MM.1S (cell line): ENCODE data around the gene CACNA1C.

Experiments used
- DNase-seq: peaks from one replicate; pipeline ENCODE4 v3.0.0-alpha.2; 2015
- H2AFZ ChIP-seq: fragments of 300-600 bp; sonication (generic); 2 replicates; pipeline ENCODE4 v1.6.0; 2016; ENCODE audit warnings: antibody characterized with exemption, low read length
- H3F3A ChIP-seq: fragments of 300-600 bp; sonication (generic); 2 replicates; pipeline ENCODE4 v1.6.1; 2016; ENCODE audit warnings: mild to moderate bottlenecking, antibody characterized with exemption, low read length, moderate library complexity, mixed read lengths; ENCODE audit not compliant: insufficient read depth
- H3K27ac ChIP-seq: fragments of 300-600 bp; sonication (generic); 2 replicates; pipeline ENCODE4 v1.5.1; 2016; ENCODE audit warnings: mild to moderate bottlenecking, low read length
- H3K27me3 ChIP-seq: fragments of 300-600 bp; sonication (generic); replicated peaks from 2 replicates; pipeline ENCODE4 v1.6.0; 2016; ENCODE audit warnings: low read length; ENCODE audit not compliant: insufficient read depth
- H3K36me3 ChIP-seq: fragments of 300-600 bp; sonication (generic); replicated peaks from 2 replicates; pipeline ENCODE4 v1.6.1; 2016; ENCODE audit warnings: mild to moderate bottlenecking, low read length, mixed read lengths; ENCODE audit not compliant: insufficient read depth
- H3K4me1 ChIP-seq: fragments of 300-600 bp; sonication (generic); 2 replicates; pipeline ENCODE4 v1.6.1; 2016; ENCODE audit warnings: low read length, mixed read lengths
- H3K4me2 ChIP-seq: fragments of 300-600 bp; sonication (generic); 2 replicates; pipeline ENCODE4 v1.6.0; 2016; ENCODE audit warnings: low read depth, low read length
- H3K4me3 ChIP-seq: fragments of 300-600 bp; sonication (generic); 2 replicates; pipeline ENCODE4 v1.5.1; 2016; ENCODE audit warnings: low read length, mixed read lengths
- H3K79me2 ChIP-seq: fragments of 300-600 bp; sonication (generic); 2 replicates; pipeline ENCODE4 v1.6.1; 2016; ENCODE audit warnings: mixed run types, low read length, mixed read lengths
- H3K9ac ChIP-seq: fragments of 300-600 bp; sonication (generic); 2 replicates; pipeline ENCODE4 v1.6.1; 2016; ENCODE audit warnings: low read length, mixed read lengths
- H3K9me2 ChIP-seq: fragments of 300-600 bp; sonication (generic); replicated peaks from 2 replicates; pipeline ENCODE4 v1.6.1; 2016; ENCODE audit warnings: mild to moderate bottlenecking, low read length, mixed read lengths; ENCODE audit not compliant: insufficient read depth
- H3K9me3 ChIP-seq: fragments of 300-600 bp; sonication (generic); replicated peaks from 2 replicates; pipeline ENCODE4 v1.6.1; 2016; ENCODE audit warnings: mild to moderate bottlenecking, low read length, mixed read lengths; ENCODE audit not compliant: insufficient read depth
- H4K20me1 ChIP-seq: fragments of 300-600 bp; sonication (generic); 2 replicates; pipeline ENCODE4 v1.6.1; 2016; ENCODE audit warnings: mild to moderate bottlenecking, low read length, moderate library complexity, mixed read lengths; ENCODE audit not compliant: insufficient read depth
- EZH2 ChIP-seq: fragments of 300-600 bp; sonication (generic); optimal IDR thresholded peaks from 2 replicates; pipeline ENCODE3; 2017; ENCODE audit warnings: low read depth, mild to moderate bottlenecking, antibody characterized with exemption, low read length, mixed read lengths
- EZH2phosphoT487 ChIP-seq: fragments of 300-600 bp; sonication (generic); IDR thresholded peaks from 2 replicates; pipeline ENCODE4 v1.6.1; 2018; ENCODE audit warnings: antibody characterized with exemption, low read length
- TF ChIP-seq, protein P1 (sequence below): fragments of 300-600 bp; sonication (generic); IDR thresholded peaks from 2 replicates; pipeline ENCODE4 v1.5.1; 2016; ENCODE audit warnings: antibody characterized with exemption, low read length, mixed read lengths

CACNA1C gene

DNA sequence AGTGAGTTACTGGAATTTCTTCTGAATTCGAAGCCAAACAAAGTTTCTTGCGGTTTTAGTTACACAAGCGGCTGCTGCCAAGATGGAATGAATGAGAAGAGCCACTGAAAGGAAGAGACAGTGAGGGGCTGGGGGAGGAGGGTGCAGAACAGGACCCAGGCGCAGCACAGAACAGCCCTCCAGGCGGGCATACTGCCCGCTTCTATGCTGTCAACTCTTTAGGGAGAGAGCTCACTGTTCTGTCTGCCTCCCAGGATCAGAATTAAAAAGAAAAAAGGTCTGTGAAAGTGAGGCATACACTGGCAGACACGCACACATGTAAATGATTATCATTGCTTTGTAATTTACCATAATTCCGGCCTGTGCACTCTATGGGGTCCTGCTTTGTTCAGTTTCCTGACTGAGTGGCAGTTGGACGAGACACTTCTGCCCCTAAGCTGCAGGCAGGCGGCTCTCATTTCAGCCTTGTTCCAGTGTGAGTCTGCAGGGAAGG is 231.6 kb downstream of the CACNA1C start:
- no peaks in the 10 kb centered on the region for H3K36me3 ChIP-seq
- H3K9me3 ChIP-seq: no peaks in the 10 kb centered on the region
- H3K27ac ChIP-seq: no peak overlapping the region
- H3K9me2 ChIP-seq: no peaks in the 10 kb centered on the region
- H3K27me3 ChIP-seq: no peaks in the 10 kb centered on the region
- no peak for DNase-seq
- H3K79me2 ChIP-seq: no peaks in the 10 kb centered on the region
- no peaks in the 10 kb centered on the region for H3K4me1 ChIP-seq
- 0 out of 2 replicates have a peak overlapping the region, but pooled peaks have one; percentile 39 for H2AFZ ChIP-seq
- no peak overlapping the region for H3K4me2 ChIP-seq
- no peaks in the 10 kb centered on the region for H3F3A ChIP-seq
- TF ChIP-seq EZH2 (no peak), EZH2phosphoT487 (no peak)
- TF ChIP-seq, protein P1, sequence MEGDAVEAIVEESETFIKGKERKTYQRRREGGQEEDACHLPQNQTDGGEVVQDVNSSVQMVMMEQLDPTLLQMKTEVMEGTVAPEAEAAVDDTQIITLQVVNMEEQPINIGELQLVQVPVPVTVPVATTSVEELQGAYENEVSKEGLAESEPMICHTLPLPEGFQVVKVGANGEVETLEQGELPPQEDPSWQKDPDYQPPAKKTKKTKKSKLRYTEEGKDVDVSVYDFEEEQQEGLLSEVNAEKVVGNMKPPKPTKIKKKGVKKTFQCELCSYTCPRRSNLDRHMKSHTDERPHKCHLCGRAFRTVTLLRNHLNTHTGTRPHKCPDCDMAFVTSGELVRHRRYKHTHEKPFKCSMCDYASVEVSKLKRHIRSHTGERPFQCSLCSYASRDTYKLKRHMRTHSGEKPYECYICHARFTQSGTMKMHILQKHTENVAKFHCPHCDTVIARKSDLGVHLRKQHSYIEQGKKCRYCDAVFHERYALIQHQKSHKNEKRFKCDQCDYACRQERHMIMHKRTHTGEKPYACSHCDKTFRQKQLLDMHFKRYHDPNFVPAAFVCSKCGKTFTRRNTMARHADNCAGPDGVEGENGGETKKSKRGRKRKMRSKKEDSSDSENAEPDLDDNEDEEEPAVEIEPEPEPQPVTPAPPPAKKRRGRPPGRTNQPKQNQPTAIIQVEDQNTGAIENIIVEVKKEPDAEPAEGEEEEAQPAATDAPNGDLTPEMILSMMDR: no peak
- H3K4me3 ChIP-seq: no peak overlapping the region
- H3K9ac ChIP-seq: no peak overlapping the region
- H4K20me1 ChIP-seq: no peaks in the 10 kb centered on the region

DNA sequence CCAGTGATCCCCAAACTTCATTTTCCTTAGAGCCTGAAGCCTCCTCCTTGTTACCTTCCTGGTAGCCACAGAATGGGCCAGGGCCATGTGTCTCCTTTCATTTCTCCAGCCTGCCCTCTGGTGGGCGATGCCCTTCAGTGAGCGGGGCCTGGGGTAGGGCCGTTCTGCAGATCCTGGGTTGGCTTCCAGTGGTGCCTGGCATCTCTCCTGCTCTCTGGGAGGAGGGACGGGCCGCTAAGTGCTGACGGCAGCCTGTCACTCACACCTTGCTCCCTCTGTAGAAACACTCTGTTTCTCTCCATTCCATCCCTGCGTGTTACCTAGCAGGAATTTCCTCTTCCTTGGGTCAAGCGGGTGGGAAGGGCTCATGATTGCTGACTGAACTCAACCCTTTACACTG is 232.1 kb downstream of the CACNA1C start:
- H3K4me1 ChIP-seq: no peaks in the 10 kb centered on the region
- TF ChIP-seq, protein P1: peak; percentile 70
- TF ChIP-seq EZH2phosphoT487: no peak
- no peak for TF ChIP-seq EZH2
- H3K9ac ChIP-seq: no peak overlapping the region
- no peaks in the 10 kb centered on the region for H3K79me2 ChIP-seq
- H3K9me2 ChIP-seq: no peaks in the 10 kb centered on the region
- DNase-seq: peak; percentile 38
- H3F3A ChIP-seq: no peaks in the 10 kb centered on the region
- no peaks in the 10 kb centered on the region for H4K20me1 ChIP-seq
- 0 out of 2 replicates have a peak overlapping the region, but pooled peaks have one; percentile 39 for H2AFZ ChIP-seq
- no peaks in the 10 kb centered on the region for H3K27me3 ChIP-seq
- no peak overlapping the region for H3K4me2 ChIP-seq
- no peak overlapping the region for H3K27ac ChIP-seq
- H3K9me3 ChIP-seq: no peaks in the 10 kb centered on the region
- no peaks in the 10 kb centered on the region for H3K36me3 ChIP-seq
- H3K4me3 ChIP-seq: no peak overlapping the region

DNA sequence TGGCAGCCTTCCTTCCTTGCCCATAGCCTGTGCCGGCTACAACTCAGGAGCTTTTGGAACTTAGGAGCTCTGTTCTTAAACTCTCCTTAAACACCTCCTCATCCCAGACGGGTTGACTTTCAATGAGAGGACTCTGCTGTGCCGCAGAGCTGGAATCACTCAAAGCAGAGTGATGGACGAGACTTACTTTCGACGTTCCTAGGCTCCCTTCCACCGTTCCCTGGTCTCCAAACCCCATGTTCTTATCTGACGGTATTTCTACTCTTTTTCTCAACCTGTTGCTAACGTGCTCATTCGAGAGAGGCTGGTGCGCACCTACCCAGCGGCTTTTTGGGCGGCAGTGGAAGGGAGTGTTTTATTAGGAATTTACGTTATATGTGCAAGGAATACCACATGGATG is 232.7 kb downstream of the CACNA1C start:
- Histone ChIP-seq H3K9me2 (no peaks in the 10 kb centered on the region), H3K27me3 (no peaks in the 10 kb centered on the region), H3K79me2 (no peaks in the 10 kb centered on the region), H2AFZ (no peak overlapping the region), H3K9me3 (no peaks in the 10 kb centered on the region), H3K4me3 (no peak overlapping the region), H3K27ac (no peak overlapping the region), H3K9ac (no peak overlapping the region), H3K36me3 (no peaks in the 10 kb centered on the region), H4K20me1 (no peaks in the 10 kb centered on the region), H3F3A (no peaks in the 10 kb centered on the region), H3K4me2 (no peak overlapping the region), H3K4me1 (no peaks in the 10 kb centered on the region)
- TF ChIP-seq, protein P1: no peak
- TF ChIP-seq EZH2phosphoT487: no peak
- no peak for TF ChIP-seq EZH2
- DNase-seq: no peak
